NOMO-1 treated with dmso at 0.1 percent for 144 hours (cell line): ENCODE data around the gene RHBDF2.
A peak's percentile ranks its signal among the peaks of the same experiment; 100 is the strongest.

Experiments
- DNase-seq: peaks from one replicate; lab custom pipeline; 2025; ENCODE audit not compliant: unreplicated experiment; lab: John Stamatoyannopoulos, UW

RHBDF2 gene

DNA sequence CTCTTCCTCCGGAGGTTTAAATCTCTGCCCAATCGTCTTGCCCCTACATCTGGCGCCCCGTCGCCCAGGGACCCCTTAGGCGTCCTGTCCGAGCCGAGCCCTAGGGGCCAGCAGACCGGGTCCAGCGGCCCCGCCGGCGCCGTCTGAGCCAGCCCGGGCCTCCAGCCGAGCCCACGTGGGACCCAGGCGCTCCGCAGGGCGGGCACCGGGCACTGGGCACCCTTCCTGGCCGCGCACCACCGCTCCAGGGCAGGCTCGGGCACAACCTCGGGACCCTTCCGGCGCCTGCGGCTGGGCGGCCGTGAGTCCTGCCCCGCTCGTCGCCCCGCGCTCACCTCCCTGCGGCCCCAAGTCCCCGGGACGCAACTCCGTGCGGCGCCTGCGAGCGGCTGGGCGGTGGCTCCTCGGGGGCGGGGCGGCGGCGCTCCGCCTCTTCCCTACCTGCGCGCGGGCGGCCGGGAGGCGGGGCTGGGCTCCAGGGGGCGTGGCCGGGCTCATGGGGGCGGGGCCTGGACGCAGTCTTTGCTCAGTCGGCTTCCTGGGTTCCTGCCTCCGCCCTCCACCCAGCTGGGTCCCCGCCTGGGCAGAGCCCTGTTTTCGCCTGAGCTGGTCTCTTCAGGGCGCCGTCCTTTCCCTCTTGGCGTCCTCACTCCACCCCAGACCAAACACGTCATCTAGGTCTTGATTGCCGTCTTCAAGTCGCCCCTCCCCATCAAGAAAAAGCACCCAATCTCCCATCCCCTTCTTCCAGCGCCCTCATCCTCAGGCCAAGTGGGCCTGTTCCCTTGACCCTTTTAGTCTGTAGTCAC lies at the start of gene RHBDF2:
Gene RHBDF2 (minus strand): TSS at position 406 of the 809 bp plus-strand sequence. CDS start 19,899 bp downstream, outside the sequence.
- DNase-seq: peak; percentile 41

DNA sequence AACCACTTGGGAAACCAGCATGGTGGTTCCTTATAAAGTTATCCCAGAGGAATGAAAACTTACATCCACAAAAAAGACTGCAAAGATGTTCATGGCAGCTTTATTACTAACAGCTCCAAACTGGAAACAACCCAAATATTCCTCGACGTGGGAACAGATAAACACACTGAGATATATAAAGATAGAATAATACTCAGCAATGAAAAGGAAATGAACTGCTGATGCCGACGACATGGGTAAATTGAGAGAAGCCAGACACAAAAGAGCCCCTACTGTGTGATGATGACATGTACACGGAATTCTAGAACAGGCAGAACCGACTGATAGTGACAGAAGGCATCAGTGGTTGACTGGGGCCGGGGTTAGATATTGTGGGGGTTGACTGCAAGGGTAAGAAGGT lies 48.3 kb upstream of the RHBDF2 start:
- DNase-seq: no peak

- DNase-seq: no peak
Observed at GRCh38 chr17:76549215-76549518, 47.9 kb upstream of the RHBDF2 start.

GRCh38 chr17:76548378-76549214 lies 47.4 kb upstream of the RHBDF2 start:
- no peak for DNase-seq

- DNase-seq: no peak
Observed at GRCh38 chr17:76547642-76548202, 46.5 kb upstream of the RHBDF2 start.

DNA sequence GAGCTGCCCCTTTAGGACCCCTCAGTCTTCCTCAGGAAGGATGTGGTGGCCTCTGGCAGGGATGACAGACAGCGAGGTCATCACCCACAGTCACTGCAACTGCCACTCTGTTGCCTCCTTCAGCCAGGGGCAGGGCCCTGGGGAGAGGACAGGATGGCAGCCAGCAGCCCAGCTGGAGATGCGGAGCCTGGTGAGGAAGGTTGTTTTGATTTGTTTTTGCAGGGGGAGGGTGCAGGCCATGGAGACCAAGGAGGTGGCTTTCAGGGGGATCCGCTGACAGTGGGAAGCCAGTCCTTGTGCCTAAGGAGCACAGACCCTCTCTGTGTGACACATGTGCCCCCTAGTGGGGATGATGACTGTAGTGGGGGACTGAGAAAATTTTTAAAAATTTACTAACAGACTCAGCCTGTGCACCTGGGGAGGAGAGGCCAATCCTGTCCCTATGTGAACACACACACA lies 46.0 kb upstream of the RHBDF2 start:
- no peak for DNase-seq

DNA sequence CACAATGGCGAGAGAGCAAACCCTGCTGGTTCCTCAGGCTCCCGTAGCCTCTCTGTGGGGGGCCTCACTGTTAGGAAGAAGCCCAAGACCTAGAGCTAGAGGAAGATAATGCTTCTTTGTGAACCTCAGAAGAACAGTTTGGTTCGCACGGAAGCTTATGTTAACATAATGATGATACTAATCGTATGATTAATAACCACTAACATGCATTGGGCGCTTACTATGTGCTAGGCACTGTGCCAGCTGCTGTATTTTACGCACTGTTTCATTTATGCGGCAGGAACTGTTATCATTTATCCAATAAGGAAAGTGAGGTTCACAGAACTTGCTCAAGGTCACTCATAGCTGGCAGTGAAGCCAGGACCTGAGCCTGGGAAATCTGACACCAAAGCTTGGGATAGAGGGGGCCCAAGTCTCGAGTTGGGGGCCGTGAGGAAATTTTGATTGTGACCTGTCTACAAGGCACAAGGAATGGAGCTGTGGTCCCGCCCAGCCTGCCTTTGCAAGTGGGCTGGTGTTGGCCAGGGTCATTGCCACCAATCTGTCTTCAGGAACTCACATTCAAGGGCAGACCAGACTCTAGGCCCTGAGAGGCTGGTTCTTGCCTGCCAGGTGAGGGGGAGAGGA lies 45.4 kb upstream of the RHBDF2 start:
- DNase-seq: no peak

DNA sequence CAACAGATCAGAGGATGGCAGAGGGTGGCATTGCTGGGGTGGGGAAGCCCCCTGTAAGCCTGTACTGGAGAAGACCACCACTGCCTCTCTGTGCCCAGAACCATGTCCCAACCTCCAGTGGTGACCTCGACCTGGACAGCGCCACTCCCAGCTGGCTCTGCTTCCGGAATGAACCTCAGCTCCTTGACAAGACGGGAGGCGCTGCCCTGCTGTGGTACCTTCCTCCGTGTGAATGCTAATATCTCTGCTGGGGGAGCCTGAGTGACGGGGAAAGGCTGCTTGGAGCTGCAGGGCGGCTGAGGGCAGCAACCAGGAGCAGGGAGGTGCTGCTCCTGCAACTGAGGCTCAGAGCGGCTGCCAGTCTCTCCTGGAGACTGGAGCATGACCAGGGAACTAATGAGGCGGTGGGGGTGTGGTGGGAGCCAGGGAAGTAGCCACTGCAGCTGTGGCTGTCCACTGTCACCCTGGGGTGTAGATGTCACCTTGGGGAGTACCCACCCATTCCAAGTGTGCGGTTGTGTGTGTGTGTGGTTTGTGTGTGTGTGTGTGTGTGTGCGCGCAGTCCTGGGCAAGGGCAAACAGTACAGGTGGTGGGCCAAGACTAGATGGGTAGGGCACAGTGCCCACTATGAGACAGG lies 44.8 kb upstream of the RHBDF2 start:
- no peak for DNase-seq

GRCh38 chr17:76544546-76545365 lies 43.5 kb upstream of the RHBDF2 start:
- no peak for DNase-seq

DNA sequence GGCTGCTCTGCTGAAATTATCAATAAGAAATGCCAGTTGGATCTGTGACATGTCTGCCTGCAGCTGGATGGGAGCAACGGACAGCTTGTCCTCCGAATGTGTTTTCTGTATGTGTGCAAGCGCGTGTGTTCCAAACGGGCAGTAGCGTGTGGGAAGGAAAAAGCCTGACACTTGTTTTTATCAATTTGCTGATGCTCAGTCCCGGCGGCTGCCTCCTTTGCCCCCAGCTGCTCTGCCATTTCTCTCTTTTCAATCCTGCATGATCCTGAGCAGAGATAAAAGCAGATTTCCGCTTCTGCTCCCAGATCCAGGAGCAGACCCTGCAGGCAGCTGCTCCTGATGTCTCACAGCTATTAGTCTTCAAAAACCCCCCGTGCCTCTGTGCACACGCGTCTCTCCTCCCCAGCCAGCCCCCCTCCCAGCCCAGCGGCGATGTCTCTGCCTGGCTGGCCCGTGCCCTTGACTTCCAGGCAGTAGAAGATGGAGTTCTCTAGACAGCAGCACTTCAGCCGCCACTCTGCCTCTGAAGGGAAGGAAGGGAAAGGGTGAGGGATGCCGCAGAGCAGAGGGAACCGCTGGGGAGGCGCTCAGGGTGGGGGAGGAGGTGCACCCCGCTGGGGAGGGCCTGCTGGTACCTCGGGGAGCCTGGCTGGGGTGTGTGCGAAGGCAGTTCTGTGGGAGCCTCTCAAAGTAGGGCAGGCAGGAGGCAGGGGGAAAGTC lies 42.8 kb upstream of the RHBDF2 start:
- no peak for DNase-seq

GRCh38 chr17:76543482-76543825 lies 42.2 kb upstream of the RHBDF2 start:
- DNase-seq: no peak

DNA sequence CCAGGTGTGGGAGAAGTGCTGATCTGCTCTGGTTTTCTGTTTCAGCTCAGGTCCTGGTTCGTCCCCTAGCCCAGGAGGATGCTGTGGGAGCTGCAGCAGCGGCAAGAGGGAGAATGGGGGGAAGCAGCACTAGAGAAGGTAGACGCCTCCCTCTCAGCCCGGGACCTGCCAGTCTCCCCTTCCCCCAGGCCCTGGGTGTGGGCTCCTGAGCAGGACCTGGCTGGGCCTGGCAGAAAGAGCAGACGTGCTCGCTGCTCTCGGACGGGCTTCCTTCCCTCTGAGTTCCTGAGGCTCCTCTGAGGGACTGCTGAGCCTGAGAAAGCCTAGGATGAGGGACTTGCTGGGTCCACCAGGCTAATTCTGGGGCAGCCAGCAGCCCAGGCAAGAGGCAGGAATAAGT lies 41.8 kb upstream of the RHBDF2 start:
- no peak for DNase-seq

DNA sequence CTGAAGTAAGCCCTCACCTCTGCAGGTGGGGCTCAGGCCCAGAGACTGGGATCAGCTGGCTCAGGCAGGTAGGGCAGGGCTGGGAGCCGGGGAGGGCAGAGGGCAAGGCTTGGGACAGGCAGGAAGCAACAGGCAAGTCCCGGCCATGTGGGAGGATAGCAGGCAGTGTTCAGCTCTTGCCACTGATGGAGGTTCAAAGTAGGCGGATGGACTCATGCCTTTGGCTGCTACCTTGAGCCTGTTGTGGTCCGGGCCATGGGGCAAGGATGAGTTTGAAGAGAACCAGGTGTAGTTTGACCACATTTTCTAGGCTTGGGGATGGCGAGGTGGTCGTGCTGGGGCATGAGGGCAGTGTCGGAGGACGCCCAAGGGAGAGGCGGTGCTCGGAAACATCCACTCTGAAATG lies 41.3 kb upstream of the RHBDF2 start:
- DNase-seq: no peak

- no peak for DNase-seq
Observed at GRCh38 chr17:76541739-76542454, 40.7 kb upstream of the RHBDF2 start.

GRCh38 chr17:76540381-76541300 lies 39.4 kb upstream of the RHBDF2 start:
- DNase-seq: peak; percentile 84

DNA sequence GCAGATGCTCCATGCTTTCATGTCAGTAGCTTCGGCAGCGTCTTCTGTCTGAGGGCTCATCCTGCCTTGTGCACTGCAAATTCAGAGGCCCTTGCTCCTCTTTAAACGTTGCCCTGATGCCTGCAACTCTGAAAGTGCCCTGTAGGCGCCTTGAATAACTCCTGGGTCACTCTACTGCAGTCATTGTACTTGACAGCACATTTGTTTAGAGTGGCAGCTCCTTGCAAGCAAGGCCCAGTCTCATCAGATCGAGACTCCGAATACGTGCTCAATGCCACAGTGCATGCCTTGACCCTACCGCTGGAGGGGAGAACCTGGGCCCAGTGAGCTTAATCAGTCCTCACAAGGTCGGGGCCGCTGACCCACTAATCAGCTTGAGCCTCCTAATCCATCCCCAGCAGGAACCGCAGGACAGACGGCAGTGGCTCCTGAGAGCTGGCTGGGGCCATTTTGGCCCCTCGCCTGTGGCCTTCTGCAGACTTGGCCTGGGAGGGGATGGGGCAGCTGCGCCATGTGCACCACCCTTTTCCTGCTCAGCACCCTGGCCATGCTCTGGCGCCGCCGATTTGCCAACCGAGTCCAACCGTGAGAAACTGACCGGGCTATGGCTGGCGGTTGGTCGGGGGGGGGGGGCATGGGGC lies 38.5 kb upstream of the RHBDF2 start, which contains the start of gene PRCD:
Gene PRCD (plus strand): TSS at position 414 of the 641 bp plus-strand sequence. CDS start 98 bp downstream, at position 512.
- DNase-seq: no peak

- DNase-seq: no peak
Observed at GRCh38 chr17:76538941-76539570, 37.8 kb upstream of the RHBDF2 start.
